ENCODE results near the gene HOXA10.
A peak's percentile ranks its signal among the peaks of the same experiment; 100 is the strongest.

The HOXA10 gene

GRCh38 chr7:27154901-27155815, 19.0 kb downstream of the HOXA10 start:
- DNase-seq: no peak

DNA sequence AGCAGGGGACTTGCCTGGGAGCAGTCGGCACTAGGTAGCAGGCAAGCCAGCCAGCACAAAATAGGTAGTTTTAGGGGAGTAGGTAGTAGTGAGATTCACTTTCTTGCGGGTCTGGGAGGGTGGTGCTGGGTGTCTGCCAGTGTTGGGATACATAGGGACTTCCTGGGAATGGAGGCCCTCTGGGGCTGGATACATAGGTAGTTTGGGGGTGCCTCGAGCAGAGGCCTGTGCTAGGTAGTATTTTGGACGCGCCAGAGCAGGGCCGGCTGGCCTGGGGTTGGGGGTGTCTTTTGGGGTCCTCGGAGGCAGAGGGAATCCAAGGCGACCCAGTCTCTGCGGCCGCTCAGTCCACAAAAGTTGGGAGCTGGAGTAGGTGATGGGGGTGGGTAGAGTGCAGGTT, 19.8 kb downstream of the HOXA10 start:
- DNase-seq: no peak

DNA sequence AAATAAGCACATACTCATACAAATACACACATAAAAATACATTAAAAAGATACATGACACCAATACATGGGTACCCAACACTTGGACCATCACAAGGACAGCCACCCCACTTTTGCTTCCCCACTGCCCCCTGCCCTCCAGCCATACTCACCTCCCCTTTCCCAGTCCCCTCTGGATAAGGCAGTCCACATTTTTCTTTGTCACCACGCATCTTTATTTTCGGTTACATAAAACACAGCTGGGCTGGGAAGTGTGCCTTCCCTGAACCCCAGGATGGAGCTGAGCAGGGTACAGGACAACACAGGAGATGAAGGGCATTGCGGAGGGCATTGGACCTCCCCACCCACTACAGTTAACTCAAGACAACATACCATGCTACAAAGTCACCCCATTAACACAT, 20.6 kb downstream of the HOXA10 start:
- DNase-seq: no peak

GRCh38 chr7:27152816-27153442, 21.2 kb downstream of the HOXA10 start:
- no peak for DNase-seq

GRCh38 chr7:27151931-27152815, 21.9 kb downstream of the HOXA10 start, which contains the start of gene HOXA3:
Gene HOXA3, minus strand, starts transcription at chr7:27152583. Its CDS starts 41,943 bp downstream, at chr7:27110640.
- DNase-seq: no peak

- no peak for DNase-seq
Observed at GRCh38 chr7:27151341-27151930, 22.7 kb downstream of the HOXA10 start.

- DNase-seq: peak in 1 of 2 experiments; percentile 73
Observed at GRCh38 chr7:27150568-27151340, 23.4 kb downstream of the HOXA10 start.

GRCh38 chr7:27149842-27150567, 24.1 kb downstream of the HOXA10 start:
- DNase-seq: no peak

- no peak for DNase-seq
Observed at GRCh38 chr7:27148756-27149641, 25.1 kb downstream of the HOXA10 start.

- no peak for DNase-seq
Observed at GRCh38 chr7:27148031-27148755, 25.9 kb downstream of the HOXA10 start.

DNA sequence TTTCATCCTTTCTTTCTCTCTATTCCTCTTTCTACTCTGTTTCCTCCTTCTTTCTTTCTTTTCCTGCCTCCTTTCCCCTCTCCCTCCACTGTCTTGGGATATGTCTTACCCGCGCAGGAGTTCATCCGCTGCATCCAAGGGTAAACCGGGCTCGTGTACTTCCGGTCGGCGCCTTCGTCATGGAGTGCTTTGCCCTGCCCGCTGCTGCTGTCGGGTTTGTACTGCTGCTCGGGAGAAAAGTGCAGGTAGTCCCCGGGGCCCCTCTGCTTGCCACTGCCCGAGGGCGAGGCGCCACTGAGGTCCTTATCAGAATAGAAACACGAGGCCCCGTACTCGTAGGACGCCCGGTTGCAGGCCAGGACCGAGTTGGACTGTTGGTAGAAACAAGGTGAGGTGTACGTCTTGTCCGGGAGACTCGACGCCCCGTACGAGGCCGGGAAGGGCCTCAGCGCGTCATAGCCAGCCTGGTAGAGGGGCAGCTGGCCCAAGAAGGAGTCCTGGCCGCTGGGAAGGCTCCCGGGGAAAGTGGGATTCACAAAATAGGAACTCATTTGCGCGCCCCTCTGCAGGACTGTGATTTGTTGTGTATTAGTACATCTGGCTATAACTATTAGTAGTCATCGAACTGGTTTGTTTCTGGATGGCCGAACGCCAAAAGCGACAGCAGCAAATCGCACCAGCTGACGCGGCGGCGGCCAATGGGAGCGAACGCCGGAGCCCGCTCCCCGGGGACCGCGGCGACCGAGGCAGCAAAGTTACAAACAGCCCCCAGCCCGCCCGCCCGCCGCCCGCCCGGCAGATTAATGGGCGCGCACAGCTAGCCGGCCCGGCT, 26.7 kb downstream of the HOXA10 start, which contains the start of gene HOXA6:
Gene HOXA6, minus strand, starts transcription at position 576 of the 832 bp plus-strand sequence. Its CDS starts 25 bp downstream, at position 551.
- no peak for DNase-seq

DNA sequence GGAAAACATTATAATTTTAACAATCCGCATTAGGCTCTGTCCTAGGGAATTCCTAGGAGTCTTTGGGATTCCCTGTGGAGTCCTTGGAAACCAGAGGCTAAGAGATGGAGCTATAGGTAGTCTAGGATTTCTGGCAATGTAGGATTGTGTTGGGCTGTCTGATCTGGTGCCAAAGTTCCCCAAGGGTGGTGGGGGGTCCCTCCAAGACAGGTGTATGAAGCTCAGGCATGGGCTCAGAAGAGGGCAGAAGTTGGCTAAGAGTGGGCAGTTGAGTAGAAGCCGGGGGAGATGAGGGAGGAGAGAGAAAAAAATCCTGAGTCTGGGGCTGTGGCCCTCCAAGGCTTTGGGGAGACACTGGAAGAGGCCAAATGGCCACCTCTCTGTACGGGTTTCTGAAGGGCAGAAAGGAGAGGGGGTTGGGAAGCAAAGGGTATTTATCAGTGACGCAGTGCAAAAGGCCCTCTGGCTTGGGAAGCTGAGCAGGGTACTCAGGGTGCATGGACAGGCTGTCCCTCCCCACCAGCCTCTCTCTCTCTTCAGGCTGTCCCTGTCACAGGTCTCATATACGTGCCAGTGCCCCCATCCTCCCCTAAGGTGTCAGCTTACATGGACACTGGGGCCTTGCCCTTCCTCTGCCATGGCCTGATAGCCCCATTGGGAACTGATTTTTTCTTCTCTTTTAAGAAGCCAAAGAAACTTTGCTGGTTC, 27.5 kb downstream of the HOXA10 start:
- DNase-seq: no peak

DNA sequence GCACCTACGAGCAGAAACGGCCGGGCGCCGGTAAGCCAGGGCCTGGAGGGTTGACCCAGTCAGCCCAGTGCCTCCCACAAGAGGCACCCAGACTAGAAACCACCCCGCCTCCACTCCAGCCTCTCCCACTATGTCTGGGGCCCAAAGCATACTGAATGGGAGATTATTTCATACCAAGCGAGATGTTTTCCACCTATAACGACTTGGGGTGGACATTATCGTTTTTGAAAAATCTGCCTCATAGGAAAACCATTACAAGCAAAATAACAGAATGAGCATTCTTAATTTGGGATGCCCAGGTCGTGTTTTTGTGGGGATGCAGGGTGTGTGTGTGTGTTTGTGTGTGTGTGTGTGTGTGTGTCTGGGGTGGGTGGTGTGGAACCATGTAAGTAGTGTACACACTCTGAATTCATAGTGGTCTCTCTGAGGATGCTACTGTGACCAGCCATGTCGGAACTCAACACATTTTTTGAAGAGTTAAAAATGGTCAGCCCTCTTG, 28.2 kb downstream of the HOXA10 start:
- no peak for DNase-seq

GRCh38 chr7:27145165-27145913, 28.8 kb downstream of the HOXA10 start:
- no peak for DNase-seq

GRCh38 chr7:27144781-27145164, 29.3 kb downstream of the HOXA10 start:
- no peak for DNase-seq

- no peak for DNase-seq
Observed at GRCh38 chr7:27143950-27144780, 30.0 kb downstream of the HOXA10 start.
